PFSK-1 (cell line): ENCODE results near the gene ZNF280A.

ENCODE experiments used
- FOXP2 ChIP-seq: optimal IDR thresholded peaks from 2 replicates; pipeline ENCODE3; 2011; ENCODE audit warnings: borderline replicate concordance, control low read depth, inconsistent platforms; ENCODE audit not compliant: insufficient read depth; ENCODE audit errors: extremely low read length, extremely low read depth
- POLR2AphosphoS5 ChIP-seq: IDR thresholded peaks from 2 replicates; pipeline ENCODE4 v1.6.1; 2012; ENCODE audit warnings: low read depth, mild to moderate bottlenecking, control low read depth, low read length, moderate library complexity
- SIN3A ChIP-seq: IDR thresholded peaks from 2 replicates; pipeline ENCODE4 v1.6.1; 2012; ENCODE audit warnings: mild to moderate bottlenecking, low read length, moderate library complexity, borderline replicate concordance; ENCODE audit not compliant: insufficient read depth
- TAF1 ChIP-seq: IDR thresholded peaks from 2 replicates; pipeline ENCODE4 v1.6.1; 2012; ENCODE audit warnings: low read length, control low read depth, borderline replicate concordance; ENCODE audit not compliant: insufficient read depth
- TF ChIP-seq, protein P1 (sequence below), 2 experiments: IDR thresholded peaks; 2 replicates each; pipeline versions ENCODE4 v1.6.1 to v1.8.0; 2011 to 2012; ENCODE audit warnings: low read depth in 2 of 2, low read length in 2 of 2, control low read depth in 1 of 2, inconsistent platforms in 1 of 2, mild to moderate bottlenecking in 1 of 2, moderate library complexity in 1 of 2; ENCODE audit not compliant: insufficient read depth in 1 of 2

ZNF280A gene

DNA sequence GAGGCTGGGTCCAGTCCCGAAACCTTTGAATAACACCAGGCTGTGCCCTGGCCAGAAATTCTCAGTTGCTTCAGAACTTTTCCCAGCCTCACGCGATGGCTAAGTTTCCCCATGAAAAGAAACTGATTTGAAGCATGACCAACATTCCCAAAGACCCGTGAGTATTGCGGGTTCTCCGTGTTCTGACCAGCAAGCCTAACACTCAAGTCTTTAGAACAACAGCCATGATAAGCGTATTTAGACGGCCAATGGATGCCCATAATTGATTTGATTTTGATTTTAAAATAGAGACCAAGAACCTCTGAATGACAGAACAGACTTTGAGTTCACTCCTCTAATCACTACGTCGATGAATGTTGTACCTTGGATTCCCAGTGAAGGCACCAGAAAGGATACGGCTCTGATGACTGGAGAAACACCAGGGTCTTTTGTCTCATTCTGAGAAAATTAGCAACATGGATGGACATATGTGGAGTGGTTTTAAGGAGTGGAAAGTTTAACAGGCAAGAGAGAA, 55.5 kb downstream of the ZNF280A start:
- TF ChIP-seq, protein P1, sequence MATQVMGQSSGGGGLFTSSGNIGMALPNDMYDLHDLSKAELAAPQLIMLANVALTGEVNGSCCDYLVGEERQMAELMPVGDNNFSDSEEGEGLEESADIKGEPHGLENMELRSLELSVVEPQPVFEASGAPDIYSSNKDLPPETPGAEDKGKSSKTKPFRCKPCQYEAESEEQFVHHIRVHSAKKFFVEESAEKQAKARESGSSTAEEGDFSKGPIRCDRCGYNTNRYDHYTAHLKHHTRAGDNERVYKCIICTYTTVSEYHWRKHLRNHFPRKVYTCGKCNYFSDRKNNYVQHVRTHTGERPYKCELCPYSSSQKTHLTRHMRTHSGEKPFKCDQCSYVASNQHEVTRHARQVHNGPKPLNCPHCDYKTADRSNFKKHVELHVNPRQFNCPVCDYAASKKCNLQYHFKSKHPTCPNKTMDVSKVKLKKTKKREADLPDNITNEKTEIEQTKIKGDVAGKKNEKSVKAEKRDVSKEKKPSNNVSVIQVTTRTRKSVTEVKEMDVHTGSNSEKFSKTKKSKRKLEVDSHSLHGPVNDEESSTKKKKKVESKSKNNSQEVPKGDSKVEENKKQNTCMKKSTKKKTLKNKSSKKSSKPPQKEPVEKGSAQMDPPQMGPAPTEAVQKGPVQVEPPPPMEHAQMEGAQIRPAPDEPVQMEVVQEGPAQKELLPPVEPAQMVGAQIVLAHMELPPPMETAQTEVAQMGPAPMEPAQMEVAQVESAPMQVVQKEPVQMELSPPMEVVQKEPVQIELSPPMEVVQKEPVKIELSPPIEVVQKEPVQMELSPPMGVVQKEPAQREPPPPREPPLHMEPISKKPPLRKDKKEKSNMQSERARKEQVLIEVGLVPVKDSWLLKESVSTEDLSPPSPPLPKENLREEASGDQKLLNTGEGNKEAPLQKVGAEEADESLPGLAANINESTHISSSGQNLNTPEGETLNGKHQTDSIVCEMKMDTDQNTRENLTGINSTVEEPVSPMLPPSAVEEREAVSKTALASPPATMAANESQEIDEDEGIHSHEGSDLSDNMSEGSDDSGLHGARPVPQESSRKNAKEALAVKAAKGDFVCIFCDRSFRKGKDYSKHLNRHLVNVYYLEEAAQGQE (IDR thresholded peaks at IDR 0.05; ENCODE audit: insufficient read depth in 1 of 2, low read depth in 2 of 2, low read length in 2 of 2): no peak
- TF ChIP-seq SIN3A (no peak), TAF1 (no peak), POLR2AphosphoS5 (no peak), FOXP2 (no peak)

DNA sequence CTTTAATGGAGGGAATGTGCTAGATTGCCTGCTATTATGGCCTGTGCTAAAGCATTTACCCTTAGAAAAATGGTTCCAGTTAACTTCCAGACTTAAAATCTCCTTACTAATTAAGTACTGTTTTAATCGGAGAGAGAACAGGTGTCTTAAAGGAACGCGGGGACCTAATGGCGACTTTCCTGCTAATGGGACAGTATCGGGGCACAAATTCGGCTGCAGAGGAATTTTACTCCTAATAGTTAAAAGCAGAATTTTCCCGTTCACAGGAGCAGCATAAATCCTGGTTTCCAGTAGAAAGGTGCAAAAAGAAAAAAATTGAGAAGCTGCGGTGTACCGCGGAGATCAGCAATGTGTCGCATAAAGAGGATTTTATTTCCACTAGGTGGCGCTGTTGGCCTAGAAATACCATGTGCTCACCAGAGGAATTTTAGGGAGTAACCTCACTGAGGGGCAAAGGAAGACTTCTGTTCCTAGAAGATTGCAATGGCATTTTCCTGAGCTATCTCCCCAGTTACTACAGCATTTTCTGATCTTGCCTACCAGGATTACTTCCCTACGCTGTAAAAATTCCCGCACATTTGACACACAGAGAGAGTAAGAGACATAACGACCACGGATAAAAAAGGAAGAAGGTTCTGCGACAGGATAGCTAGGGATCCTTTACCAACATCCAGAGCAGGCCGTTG, 56.1 kb downstream of the ZNF280A start:
- TF ChIP-seq, protein P1 (IDR thresholded peaks at IDR 0.05; ENCODE audit: insufficient read depth in 1 of 2, low read depth in 2 of 2, low read length in 2 of 2): no peak
- TF ChIP-seq POLR2AphosphoS5 (no peak), FOXP2 (no peak), TAF1 (no peak), SIN3A (no peak)
